GM12801 (cell line): ENCODE measurements around the gene FGFBP1.

Experiments used
- CTCF ChIP-seq: IDR thresholded peaks from one replicate; pipeline ENCODE4 v1.5.1; 2011; ENCODE audit warnings: control low read depth; ENCODE audit not compliant: insufficient read length; ENCODE audit errors: extremely low read depth

The FGFBP1 gene

GRCh38 chr4:15918484-15919129, 19.9 kb downstream of the FGFBP1 start:
- TF ChIP-seq CTCF, result no peak

GRCh38 chr4:15917297-15917696, 21.2 kb downstream of the FGFBP1 start:
- no peak for TF ChIP-seq CTCF

GRCh38 chr4:15914736-15915135, 23.8 kb downstream of the FGFBP1 start:
- TF ChIP-seq CTCF, result no peak

- no peak for TF ChIP-seq CTCF
Measured at GRCh38 chr4:15914291-15914690, 24.2 kb downstream of the FGFBP1 start.

GRCh38 chr4:15913631-15913970, 24.9 kb downstream of the FGFBP1 start:
- TF ChIP-seq CTCF, result no peak

- no peak for TF ChIP-seq CTCF
Measured at GRCh38 chr4:15912961-15913630, 25.4 kb downstream of the FGFBP1 start.

GRCh38 chr4:15912236-15912635, 26.3 kb downstream of the FGFBP1 start:
- TF ChIP-seq CTCF, result no peak
